Activated naive CD4-positive, alpha-beta T cell treated with anti-CD3 and anti-CD28 coated beads, Interleukin-2, amount 10 ng/mL, durations not matched to agents 7 days and 5 days (primary cell): ENCODE data around the gene CREB3.
A peak's percentile ranks its signal among the peaks of the same experiment; 100 is the strongest.

Experiments
- CTCF ChIA-PET: fragments of 350-600 bp; sonication (Branson Sonifier 250); formaldehyde crosslinking; loops from one replicate; lab custom pipeline; 2021; ENCODE audit warnings: antibody characterized with exemption; lab: Charles Lee
- DNase-seq: peaks from one replicate; pipeline ENCODE4 v3.0.0-alpha.2; 2020
- H3K27ac Mint-ChIP-seq: one replicate; pipeline ENCODE4 v1.8.0; 2021; ENCODE audit warnings: mild to moderate bottlenecking, moderate library complexity, mixed read lengths
- H3K27me3 Mint-ChIP-seq: one replicate; pipeline ENCODE4 v1.8.0; 2021; ENCODE audit warnings: mild to moderate bottlenecking, mixed read lengths
- H3K36me3 Mint-ChIP-seq: one replicate; pipeline ENCODE4 v1.8.0; 2021; ENCODE audit warnings: mixed read lengths
- H3K4me1 Mint-ChIP-seq: one replicate; pipeline ENCODE4 v1.8.0; 2021; ENCODE audit warnings: mixed read lengths
- H3K4me3 Mint-ChIP-seq: one replicate; pipeline ENCODE4 v1.8.0; 2021; ENCODE audit warnings: mild to moderate bottlenecking, moderate library complexity, mixed read lengths
- H3K9me3 Mint-ChIP-seq: one replicate; pipeline ENCODE4 v1.8.0; 2021; ENCODE audit warnings: mixed read lengths

The CREB3 gene

DNA sequence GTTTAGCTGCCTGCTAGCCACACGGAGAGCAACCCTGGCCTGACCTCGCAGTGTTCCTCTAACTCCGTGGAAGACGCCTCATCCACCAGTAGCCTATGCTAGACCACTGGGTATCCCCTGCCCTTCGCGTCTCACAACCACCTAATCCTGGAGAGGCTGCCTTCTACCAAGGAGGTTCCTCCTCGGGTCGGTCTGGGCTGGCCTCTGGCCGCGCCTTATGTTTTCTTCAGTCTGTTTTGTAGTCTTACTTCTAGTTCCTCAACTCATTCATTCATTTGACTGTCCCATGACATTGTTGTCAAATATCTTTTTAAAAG lies 41.2 kb upstream of the CREB3 start:
- Mint-ChIP-seq H3K27me3 (peaks cover 20% of the 10 kb centered on the region), H3K4me3 (peak overlapping the region; percentile 80), H3K9me3 (no peaks in the 10 kb centered on the region), H3K4me1 (peaks cover 27% of the 10 kb centered on the region), H3K36me3 (peaks cover 5% of the 10 kb centered on the region), H3K27ac (no peak overlapping the region)
- no peak for DNase-seq
- CTCF ChIA-PET: interaction anchor here (1.0 to 2.3 kb wide), 4 partner anchors 18 to 80 kb away, joined by 3 to 6 read pairs (median 4); partner anchors contain the start of gene CA9

DNA sequence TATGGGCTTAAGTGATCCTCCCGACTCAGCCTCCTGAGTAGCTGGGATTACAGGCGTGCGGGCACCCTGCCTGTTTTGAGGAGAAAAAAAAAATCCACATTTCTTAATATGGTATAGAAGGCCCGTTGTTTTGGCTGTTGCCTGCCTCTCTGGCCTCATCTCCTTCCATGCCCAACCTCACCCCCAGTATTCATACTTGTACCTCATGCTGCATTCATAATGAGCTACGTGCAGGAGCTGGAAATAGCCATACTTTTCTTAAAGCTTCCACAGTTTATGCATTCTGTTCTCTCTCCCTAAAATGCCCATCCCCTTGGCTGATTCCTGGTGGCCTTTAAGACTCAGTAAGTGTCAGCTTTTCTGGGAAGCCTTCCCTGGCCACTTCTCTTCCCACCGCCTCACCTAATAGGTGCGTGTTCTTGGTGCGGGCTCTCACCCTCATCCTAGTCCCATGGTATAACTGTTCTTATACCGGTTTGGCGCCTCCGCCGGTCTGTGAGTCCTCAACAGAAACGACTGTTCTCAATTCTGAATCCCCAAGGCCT lies 40.6 kb upstream of the CREB3 start:
- DNase-seq: no peak
- H3K4me3 Mint-ChIP-seq: peak overlapping the region; percentile 80
- CTCF ChIA-PET: interaction anchor here (0.6 to 2.3 kb wide), 5 partner anchors 19 to 81 kb away, joined by 3 to 6 read pairs (median 4); partner anchors contain the start of gene CA9
- H3K36me3 Mint-ChIP-seq: peaks cover 10% of the 10 kb centered on the region
- H3K9me3 Mint-ChIP-seq: no peaks in the 10 kb centered on the region
- peaks cover 27% of the 10 kb centered on the region for H3K4me1 Mint-ChIP-seq
- no peak overlapping the region for H3K27ac Mint-ChIP-seq
- peaks cover 20% of the 10 kb centered on the region for H3K27me3 Mint-ChIP-seq

DNA sequence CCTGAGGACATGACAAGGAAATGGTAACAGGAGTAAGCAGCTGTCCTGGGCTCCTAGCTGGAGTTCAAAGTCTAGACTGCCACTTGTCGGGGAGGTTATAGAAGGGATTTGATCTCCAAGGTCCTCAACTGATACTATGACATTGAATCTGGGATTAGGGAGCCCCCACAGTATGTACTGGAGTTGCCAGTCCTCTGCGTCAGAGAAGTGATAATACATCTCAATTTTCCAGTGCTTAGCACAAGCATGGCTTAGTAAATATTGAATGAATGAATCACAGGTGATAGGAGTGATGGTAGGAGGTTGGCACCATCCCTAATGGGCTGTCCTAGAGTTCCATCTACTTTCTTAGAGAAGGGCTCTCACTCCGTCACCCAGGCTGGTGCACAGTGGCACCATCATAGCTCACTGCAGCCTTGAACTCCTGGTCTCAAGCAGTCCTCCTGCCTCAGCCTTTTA lies 36.5 kb upstream of the CREB3 start:
- peaks cover 11% of the 10 kb centered on the region for H3K4me1 Mint-ChIP-seq
- CTCF ChIA-PET: interaction anchor here (0.6 to 6.4 kb wide), 38 partner anchors 8 to 1589 kb away, joined by 3 to 96 read pairs (median 6); partner anchors contain the start of genes ARHGEF39, CCDC107, CD72 and CREB3
- H3K27ac Mint-ChIP-seq: no peak overlapping the region
- peaks cover 3% of the 10 kb centered on the region for H3K27me3 Mint-ChIP-seq
- no peak for DNase-seq
- no peaks in the 10 kb centered on the region for H3K9me3 Mint-ChIP-seq
- no peak overlapping the region for H3K4me3 Mint-ChIP-seq
- H3K36me3 Mint-ChIP-seq: peaks cover 21% of the 10 kb centered on the region

DNA sequence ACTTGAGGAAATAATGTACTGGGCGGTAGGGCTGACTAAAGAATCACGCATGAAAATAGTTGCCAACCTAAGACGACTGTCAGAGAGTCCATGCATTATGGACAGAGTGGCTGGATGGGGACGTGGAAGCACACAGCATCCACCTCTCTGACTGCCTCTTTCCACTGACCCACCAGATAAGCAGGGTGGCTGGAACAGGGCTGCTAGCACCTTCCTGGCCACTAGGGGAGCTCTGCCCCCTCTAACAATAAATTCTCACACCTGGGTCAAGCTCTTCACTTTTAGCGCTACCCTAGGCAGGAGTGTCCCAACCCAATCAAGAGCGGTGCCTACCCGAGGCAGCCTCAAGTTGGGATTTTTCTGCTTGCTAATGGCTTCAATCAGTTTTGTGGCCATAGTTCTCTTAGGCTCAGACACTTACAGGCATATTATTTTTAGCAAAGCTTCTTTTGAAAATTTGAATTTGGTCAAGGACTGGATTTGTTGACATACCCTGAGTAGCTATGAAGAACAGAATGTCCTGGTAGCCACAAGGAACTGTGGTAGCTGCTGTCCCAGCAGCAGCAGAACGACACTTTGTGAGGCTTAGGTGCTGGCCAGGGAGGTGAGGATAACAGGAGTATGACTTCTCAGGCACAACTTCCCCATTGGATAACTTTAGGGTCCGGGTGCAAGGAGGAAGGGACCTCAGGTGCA lies 35.8 kb upstream of the CREB3 start:
- peak; percentile 66 for DNase-seq
- CTCF ChIA-PET: interaction anchor here (0.7 to 6.4 kb wide), 42 partner anchors 9 to 185 kb away, joined by 3 to 96 read pairs (median 5); partner anchors contain the start of genes ARHGEF39, CCDC107, CD72 and CREB3
- Mint-ChIP-seq H3K27me3 (no peaks in the 10 kb centered on the region), H3K4me1 (peaks cover 4% of the 10 kb centered on the region), H3K4me3 (no peak overlapping the region), H3K9me3 (no peaks in the 10 kb centered on the region), H3K27ac (peak overlapping the region; percentile 50), H3K36me3 (peaks cover 21% of the 10 kb centered on the region)

DNA sequence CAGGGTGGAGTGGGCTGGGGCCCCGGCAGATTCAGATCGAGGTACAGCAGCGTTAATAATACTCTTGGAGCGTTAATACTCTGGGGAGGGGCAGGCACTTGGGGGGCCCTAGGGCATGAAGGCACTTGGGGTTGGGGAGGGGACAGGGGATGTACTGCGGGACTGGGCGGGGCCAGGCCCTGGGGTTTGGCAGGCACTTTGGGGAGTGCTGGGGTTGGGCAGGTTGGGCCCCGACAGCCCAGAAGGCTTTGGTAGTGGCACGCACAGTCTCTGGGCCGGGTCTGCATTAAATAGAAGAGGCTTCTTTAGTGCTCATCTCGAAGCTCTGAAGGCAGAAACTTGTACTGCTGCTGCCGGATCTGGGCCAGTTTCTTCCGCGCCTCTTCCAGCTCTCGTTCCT lies 35.0 kb upstream of the CREB3 start:
- DNase-seq: no peak
- Mint-ChIP-seq H3K4me1 (no peaks in the 10 kb centered on the region), H3K27me3 (no peaks in the 10 kb centered on the region), H3K36me3 (peaks cover 21% of the 10 kb centered on the region), H3K4me3 (no peak overlapping the region), H3K27ac (no peak overlapping the region), H3K9me3 (no peaks in the 10 kb centered on the region)
- CTCF ChIA-PET: interaction anchor here (1.2 to 6.4 kb wide), 18 partner anchors 9 to 136 kb away, joined by 3 to 96 read pairs (median 14); partner anchors contain the start of genes ARHGEF39, CCDC107, CREB3 and GBA2

DNA sequence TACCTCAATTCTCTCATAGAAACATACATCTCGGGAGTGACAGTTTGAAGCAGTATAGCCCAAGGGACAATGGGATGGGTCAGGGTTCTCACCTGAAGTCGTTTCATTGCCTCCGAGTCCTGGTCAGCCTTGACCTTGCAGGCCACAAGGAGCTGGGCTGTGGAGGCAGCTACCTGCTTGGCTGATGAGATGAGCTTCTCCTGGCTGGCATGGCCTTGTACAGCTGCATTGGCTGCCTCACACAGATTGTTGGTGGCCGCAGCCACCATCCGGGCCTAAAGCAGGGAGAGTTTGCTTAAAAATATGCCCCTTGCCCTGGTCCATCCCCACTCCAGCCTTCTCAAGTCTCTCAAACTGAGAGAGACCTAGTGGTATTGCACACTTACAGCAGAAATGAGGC lies 34.2 kb upstream of the CREB3 start:
- Mint-ChIP-seq H3K4me1 (no peaks in the 10 kb centered on the region), H3K27ac (no peak overlapping the region), H3K36me3 (peaks cover 26% of the 10 kb centered on the region), H3K9me3 (no peaks in the 10 kb centered on the region), H3K4me3 (no peak overlapping the region), H3K27me3 (no peaks in the 10 kb centered on the region)
- CTCF ChIA-PET: interaction anchor here (1.4 to 6.4 kb wide), 10 partner anchors 9 to 107 kb away, joined by 3 to 96 read pairs (median 22); partner anchors contain the start of genes ARHGEF39, CCDC107, CREB3 and RMRP
- DNase-seq: no peak

DNA sequence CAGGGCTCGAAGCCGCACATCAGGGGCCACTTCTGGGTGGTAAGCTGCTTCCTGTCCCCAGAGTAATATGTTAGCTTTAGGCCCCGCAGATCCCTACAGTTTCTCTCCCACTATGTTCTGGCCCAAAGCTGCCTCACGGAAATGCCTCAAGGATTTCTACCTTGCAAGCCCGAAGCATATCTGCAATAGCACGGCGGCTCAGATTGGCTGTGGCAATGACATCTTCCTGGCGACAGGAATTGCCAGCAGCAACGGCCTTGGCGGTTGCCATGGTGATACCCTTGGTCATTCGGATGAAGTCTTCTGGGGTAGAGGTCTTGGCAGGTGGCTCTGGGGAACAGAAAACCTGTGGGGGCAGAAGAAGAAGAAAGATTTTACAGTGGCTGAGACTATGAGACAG lies 32.4 kb upstream of the CREB3 start:
- no peaks in the 10 kb centered on the region for H3K27me3 Mint-ChIP-seq
- no peak overlapping the region for H3K4me3 Mint-ChIP-seq
- H3K27ac Mint-ChIP-seq: no peak overlapping the region
- no peaks in the 10 kb centered on the region for H3K9me3 Mint-ChIP-seq
- H3K36me3 Mint-ChIP-seq: peaks cover 42% of the 10 kb centered on the region
- CTCF ChIA-PET: interaction anchor here (0.7 to 1.8 kb wide), 3 partner anchors 29 to 91 kb away, joined by 3 to 4 read pairs (median 4); no protein-coding TSS in a partner anchor
- no peak for DNase-seq
- H3K4me1 Mint-ChIP-seq: no peaks in the 10 kb centered on the region

DNA sequence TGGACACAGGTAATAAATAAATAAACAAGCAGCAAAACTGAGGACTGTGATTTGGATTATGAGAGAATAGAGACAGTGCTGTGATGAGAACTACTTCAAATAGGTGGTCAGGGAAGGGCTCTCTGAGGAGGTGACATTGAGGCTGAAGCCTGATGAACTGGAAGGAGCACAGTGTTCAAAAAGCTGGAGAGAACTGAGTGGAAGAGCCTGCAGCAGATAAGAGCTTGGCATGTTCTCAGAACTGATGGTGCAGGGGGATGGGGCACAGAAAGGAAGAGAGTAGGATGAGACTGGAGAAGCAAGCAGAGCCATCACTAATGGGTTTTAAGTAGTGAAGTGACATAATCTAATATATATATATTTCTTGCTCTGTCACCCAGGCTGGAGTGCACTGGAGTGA lies 31.5 kb upstream of the CREB3 start:
- DNase-seq: no peak
- CTCF ChIA-PET: interaction anchor here (0.6 to 1.8 kb wide), 4 partner anchors 26 to 82 kb away, joined by 3 to 4 read pairs (median 4); no protein-coding TSS in a partner anchor
- Mint-ChIP-seq H3K27me3 (no peaks in the 10 kb centered on the region), H3K4me3 (no peak overlapping the region), H3K36me3 (peaks cover 45% of the 10 kb centered on the region), H3K9me3 (no peaks in the 10 kb centered on the region), H3K27ac (no peak overlapping the region), H3K4me1 (no peaks in the 10 kb centered on the region)

DNA sequence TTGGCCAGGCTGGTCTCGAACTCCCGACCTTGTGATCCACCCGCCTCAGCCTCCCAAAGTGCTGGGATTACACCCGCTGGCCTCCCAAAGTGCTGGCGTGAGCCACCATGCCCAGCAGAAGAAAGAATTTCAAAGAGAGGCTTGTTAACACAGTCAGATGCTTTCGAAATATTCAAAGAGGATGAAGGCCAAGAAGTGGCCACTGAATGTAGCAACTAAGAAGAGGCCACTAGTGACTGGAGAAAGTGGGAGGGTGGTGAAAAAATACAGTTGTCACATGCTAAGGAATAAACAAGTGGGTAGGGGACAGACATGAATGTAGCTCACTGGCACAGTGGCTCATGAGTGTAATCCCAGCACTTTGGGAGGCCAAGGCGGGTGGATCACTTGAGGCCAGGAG lies 29.8 kb upstream of the CREB3 start:
- CTCF ChIA-PET: interaction anchor here (1.2 kb wide), 1 partner anchor 99 kb away, joined by 3 read pairs; no protein-coding TSS in a partner anchor
- no peak for DNase-seq
- H3K9me3 Mint-ChIP-seq: no peaks in the 10 kb centered on the region
- no peaks in the 10 kb centered on the region for H3K4me1 Mint-ChIP-seq
- no peak overlapping the region for H3K27ac Mint-ChIP-seq
- peaks cover 45% of the 10 kb centered on the region for H3K36me3 Mint-ChIP-seq
- no peak overlapping the region for H3K4me3 Mint-ChIP-seq
- no peaks in the 10 kb centered on the region for H3K27me3 Mint-ChIP-seq

DNA sequence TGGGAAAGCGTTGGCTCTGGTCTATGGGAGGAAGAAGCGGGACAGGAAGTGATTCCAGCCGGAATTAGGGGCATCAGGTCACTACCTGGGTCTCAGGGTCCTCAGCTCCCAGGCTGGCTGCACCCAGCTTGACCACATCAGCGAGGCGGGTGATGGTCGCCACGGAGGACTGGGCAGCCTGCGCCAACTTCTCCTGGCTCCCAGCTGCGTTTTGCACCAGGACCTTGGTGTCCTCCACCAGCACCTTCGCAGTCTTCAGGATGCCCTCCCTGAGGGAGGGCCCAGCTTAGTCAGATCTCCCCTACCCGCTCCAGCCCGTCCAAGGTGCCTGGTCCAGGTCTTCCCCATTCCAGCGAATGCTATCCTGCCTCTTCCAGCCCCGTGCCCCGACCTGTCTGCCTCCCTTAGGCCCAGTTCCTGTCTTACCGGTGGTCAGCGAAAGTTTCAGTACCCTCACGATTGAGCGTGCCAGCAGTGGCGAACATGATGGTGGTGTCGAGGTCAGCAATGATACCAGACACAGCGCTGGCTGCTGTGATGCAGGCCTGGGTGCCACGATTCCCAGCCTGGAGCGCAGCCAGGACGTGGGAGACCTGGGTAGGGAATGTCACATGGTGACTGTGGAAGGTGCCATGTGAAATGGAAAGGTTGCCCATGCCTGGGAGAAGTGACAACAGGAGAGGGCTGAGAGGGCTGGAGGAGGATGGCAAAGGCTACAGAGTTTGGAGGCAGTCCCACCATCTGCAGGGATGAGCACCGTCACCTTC lies 28.4 kb upstream of the CREB3 start:
- CTCF ChIA-PET: interaction anchor here (1.0 kb wide), 1 partner anchor 44 kb away, joined by 3 read pairs; no protein-coding TSS in a partner anchor
- H3K36me3 Mint-ChIP-seq: peaks cover 54% of the 10 kb centered on the region
- H3K9me3 Mint-ChIP-seq: no peaks in the 10 kb centered on the region
- no peak for DNase-seq
- no peaks in the 10 kb centered on the region for H3K27me3 Mint-ChIP-seq
- H3K4me1 Mint-ChIP-seq: no peaks in the 10 kb centered on the region
- H3K27ac Mint-ChIP-seq: no peak overlapping the region
- no peak overlapping the region for H3K4me3 Mint-ChIP-seq

DNA sequence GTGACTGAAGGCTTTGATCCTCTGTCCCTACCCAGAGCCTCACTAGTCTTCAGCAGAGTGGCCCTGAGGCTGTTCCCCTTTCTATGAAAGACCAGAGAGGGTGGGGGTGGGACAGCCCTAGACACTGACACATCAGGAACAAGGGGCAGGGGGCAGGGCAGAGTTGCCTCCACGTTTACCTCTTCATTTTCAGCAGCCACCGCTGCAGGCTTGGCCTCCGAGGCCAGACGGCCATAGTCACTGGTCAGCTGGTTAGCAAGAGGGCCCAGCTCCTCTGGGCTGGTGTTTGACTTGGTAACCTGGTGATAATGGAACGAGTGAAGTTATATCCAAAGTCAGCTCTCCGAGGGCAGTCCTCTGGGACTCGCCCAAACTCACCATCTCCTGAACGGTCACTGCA lies 27.1 kb upstream of the CREB3 start:
- no peak for DNase-seq
- H3K9me3 Mint-ChIP-seq: no peaks in the 10 kb centered on the region
- H3K36me3 Mint-ChIP-seq: peaks cover 61% of the 10 kb centered on the region
- CTCF ChIA-PET: interaction anchor here (0.5 to 4.8 kb wide), 2 partner anchors 10 to 89 kb away, joined by 3 to 41 read pairs; no protein-coding TSS in a partner anchor
- H3K27me3 Mint-ChIP-seq: no peaks in the 10 kb centered on the region
- H3K4me3 Mint-ChIP-seq: no peak overlapping the region
- H3K4me1 Mint-ChIP-seq: no peaks in the 10 kb centered on the region
- no peak overlapping the region for H3K27ac Mint-ChIP-seq

DNA sequence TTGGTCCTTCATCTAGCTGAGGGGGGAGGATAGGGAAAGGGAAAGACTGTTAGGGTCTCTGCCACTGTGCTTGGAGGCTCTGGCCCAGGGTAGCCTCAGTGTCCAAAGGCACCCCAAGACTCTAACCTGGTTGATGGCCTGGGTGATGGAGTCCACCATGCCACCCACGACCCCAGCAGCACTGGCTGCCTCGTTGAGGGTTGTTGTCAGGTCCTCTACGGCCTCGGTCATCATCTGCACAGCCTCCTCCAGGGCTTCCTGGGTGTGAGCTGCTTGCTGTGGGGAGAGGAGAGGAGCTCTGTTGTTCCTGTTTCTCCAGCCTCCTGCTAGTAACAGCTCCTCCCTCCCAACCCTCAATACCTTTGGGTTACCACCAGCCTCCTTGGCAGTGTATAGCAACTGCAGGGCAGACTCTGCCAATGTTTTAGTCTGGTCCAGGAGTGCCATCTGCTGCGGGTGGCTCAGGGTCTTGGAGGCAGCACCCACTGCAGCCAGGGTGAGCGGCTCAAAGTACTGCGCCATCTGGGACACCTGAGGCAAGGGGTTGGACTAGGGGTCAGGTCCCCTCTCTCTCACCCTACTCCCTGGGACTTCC lies 26.5 kb upstream of the CREB3 start:
- no peaks in the 10 kb centered on the region for H3K9me3 Mint-ChIP-seq
- H3K27ac Mint-ChIP-seq: no peak overlapping the region
- H3K36me3 Mint-ChIP-seq: peaks cover 66% of the 10 kb centered on the region
- no peak for DNase-seq
- H3K27me3 Mint-ChIP-seq: no peaks in the 10 kb centered on the region
- H3K4me3 Mint-ChIP-seq: no peak overlapping the region
- no peaks in the 10 kb centered on the region for H3K4me1 Mint-ChIP-seq
- CTCF ChIA-PET: interaction anchor here (0.5 to 4.8 kb wide), 4 partner anchors 10 to 95 kb away, joined by 3 to 41 read pairs (median 4); partner anchors contain the start of genes CCDC107 and RMRP

DNA sequence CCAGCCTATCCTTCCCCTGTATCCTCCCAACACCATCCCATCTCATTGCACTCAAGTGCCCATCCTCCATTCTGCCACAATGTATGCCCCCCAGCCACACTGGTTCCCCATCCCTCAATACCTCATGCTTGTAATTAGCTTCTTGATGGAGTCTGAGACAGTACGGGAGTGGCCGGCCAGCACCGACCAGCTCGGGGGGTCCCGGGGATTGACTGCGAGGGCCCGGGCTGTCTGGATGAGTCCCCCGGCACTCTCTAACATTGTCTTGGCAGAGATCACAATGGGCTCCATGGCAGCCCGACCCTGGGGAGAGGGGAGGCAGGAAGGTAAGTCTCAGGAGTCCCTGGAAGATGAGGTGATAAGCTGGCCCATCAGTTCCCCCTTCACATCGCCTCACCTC lies 25.5 kb upstream of the CREB3 start:
- no peak for DNase-seq
- CTCF ChIA-PET: interaction anchor here (1.0 to 4.8 kb wide), 4 partner anchors 11 to 96 kb away, joined by 3 to 41 read pairs (median 6); partner anchors contain the start of genes CCDC107 and RMRP
- H3K4me1 Mint-ChIP-seq: no peaks in the 10 kb centered on the region
- peaks cover 76% of the 10 kb centered on the region for H3K36me3 Mint-ChIP-seq
- H3K4me3 Mint-ChIP-seq: no peak overlapping the region
- H3K9me3 Mint-ChIP-seq: no peaks in the 10 kb centered on the region
- H3K27me3 Mint-ChIP-seq: no peaks in the 10 kb centered on the region
- no peak overlapping the region for H3K27ac Mint-ChIP-seq
